Measurements from ENCODE around the gene CTNNBL1. TPM values are rescaled to one million over a fixed set of nuclear protein-coding genes. Genes with fewer than 3 reads are reported as not detected.

Gene CTNNBL1
- total RNA-seq, 1 experiment from 2014 or later, result 64.4 TPM

DNA sequence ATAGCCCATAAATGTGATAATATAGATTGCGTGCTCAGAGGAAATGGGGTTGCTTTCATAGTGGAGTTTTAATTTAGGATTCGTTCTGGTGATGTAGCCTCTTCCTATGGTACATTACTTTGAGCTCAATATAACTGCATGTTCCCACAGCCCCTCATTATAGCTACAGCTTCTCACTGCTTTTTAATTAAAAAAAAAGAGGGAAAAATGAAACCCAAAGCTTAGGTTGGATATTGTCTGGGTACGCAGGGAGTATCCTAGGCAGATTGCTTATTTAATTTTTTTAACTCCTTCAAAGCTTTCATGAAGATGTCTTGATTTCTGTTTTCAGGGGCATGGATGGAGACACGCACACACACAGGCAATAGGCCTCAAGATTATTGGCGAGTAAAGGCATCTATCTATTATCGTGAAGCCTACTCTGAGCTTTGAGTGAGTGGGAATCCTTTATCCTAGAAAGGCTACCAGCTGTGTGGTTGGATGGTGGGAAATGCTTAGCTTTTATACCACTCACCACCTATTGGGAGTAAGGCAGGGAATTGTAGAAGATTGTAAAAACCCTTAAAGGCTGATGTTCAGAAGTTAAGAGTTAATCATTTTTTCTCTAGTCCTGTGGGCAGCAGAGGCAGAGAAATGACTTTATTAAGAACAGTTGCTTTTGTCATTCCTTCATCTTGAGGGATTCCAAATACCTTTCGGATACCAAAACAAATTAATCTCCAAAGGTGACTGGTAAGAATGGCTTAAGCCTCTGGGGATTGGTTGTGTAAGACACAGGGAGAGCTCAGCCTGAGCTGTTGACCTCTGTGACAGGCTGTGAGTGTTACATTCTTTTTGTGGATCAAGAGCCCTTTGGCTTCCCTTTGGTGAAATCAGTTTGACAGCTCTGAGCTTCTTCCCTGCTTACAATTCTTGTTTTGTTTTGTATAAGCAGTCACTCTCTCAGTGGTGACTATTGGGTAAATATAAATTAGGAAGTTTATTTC lies 33.4 kb downstream of the CTNNBL1 start:
- ATAC-seq, result peak; percentile 83
- POLR2A ChIA-PET, result no interaction called here
- DNase-seq (ENCODE audit: low spot score), result no peak

DNA sequence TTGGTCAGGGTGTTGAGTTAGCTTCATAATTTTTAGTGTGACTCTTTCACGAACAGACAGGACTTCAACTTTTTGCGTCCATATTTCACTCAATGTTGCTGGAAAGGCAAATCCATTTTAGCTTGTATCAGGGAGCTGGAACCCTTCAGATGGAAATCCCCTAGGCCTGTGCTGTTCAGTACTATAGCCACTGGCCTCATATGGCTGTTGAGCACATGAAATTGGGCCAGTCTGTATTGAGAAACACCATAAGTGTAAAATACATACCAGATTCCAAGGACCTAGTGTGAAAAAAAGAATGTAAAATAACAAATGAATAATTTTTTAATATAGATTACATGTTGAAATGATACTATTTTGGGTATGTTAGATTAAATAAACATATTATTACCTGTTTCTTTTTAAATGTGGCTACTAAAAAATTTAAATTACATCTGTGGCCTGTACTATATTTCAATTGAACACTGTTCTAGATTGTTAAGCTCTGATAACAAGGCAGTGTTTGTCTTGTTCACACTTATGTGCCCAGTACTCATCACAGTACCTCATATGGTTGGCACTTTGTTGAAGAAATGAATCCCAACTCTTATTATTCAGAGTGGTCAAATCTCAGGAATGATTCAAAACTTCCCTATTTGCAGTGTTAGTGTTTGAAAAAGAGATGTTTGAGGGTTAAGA lies 34.3 kb downstream of the CTNNBL1 start:
- ATAC-seq, result no peak
- H3K27ac Mint-ChIP-seq, result peak overlapping the region; percentile 44; the same call in 1 of the 2 replicates
- ChIA-PET POLR2A (no interaction called here), CTCF (interaction anchor here (0.7 to 2.2 kb wide), 4 partner anchors 28 to 164 kb away, joined by 3 to 10 read pairs (median 6); no protein-coding TSS in a partner anchor)
- no peak for DNase-seq (ENCODE audit: low spot score)
- H3K36me3 Mint-ChIP-seq, result no peaks in the 10 kb centered on the region
- no peaks in the 10 kb centered on the region for H3K9me3 Mint-ChIP-seq
- peaks cover 42% of the 10 kb centered on the region for H3K4me1 Mint-ChIP-seq
- TF ChIP-seq, protein P1, sequence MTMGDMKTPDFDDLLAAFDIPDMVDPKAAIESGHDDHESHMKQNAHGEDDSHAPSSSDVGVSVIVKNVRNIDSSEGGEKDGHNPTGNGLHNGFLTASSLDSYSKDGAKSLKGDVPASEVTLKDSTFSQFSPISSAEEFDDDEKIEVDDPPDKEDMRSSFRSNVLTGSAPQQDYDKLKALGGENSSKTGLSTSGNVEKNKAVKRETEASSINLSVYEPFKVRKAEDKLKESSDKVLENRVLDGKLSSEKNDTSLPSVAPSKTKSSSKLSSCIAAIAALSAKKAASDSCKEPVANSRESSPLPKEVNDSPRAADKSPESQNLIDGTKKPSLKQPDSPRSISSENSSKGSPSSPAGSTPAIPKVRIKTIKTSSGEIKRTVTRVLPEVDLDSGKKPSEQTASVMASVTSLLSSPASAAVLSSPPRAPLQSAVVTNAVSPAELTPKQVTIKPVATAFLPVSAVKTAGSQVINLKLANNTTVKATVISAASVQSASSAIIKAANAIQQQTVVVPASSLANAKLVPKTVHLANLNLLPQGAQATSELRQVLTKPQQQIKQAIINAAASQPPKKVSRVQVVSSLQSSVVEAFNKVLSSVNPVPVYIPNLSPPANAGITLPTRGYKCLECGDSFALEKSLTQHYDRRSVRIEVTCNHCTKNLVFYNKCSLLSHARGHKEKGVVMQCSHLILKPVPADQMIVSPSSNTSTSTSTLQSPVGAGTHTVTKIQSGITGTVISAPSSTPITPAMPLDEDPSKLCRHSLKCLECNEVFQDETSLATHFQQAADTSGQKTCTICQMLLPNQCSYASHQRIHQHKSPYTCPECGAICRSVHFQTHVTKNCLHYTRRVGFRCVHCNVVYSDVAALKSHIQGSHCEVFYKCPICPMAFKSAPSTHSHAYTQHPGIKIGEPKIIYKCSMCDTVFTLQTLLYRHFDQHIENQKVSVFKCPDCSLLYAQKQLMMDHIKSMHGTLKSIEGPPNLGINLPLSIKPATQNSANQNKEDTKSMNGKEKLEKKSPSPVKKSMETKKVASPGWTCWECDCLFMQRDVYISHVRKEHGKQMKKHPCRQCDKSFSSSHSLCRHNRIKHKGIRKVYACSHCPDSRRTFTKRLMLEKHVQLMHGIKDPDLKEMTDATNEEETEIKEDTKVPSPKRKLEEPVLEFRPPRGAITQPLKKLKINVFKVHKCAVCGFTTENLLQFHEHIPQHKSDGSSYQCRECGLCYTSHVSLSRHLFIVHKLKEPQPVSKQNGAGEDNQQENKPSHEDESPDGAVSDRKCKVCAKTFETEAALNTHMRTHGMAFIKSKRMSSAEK (CRISPR knock-in tag; IDR thresholded peaks at IDR 0.05; ENCODE audit: borderline replicate concordance), result no peak
- TF ChIP-seq ZNF423 (CRISPR knock-in tag; IDR thresholded peaks at IDR 0.05), result no peak
- TF ChIP-seq, protein P2, sequence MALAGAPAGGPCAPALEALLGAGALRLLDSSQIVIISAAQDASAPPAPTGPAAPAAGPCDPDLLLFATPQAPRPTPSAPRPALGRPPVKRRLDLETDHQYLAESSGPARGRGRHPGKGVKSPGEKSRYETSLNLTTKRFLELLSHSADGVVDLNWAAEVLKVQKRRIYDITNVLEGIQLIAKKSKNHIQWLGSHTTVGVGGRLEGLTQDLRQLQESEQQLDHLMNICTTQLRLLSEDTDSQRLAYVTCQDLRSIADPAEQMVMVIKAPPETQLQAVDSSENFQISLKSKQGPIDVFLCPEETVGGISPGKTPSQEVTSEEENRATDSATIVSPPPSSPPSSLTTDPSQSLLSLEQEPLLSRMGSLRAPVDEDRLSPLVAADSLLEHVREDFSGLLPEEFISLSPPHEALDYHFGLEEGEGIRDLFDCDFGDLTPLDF (CRISPR knock-in tag; IDR thresholded peaks at IDR 0.05), result no peak
- TF ChIP-seq, protein P3, sequence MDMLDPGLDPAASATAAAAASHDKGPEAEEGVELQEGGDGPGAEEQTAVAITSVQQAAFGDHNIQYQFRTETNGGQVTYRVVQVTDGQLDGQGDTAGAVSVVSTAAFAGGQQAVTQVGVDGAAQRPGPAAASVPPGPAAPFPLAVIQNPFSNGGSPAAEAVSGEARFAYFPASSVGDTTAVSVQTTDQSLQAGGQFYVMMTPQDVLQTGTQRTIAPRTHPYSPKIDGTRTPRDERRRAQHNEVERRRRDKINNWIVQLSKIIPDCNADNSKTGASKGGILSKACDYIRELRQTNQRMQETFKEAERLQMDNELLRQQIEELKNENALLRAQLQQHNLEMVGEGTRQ (CRISPR knock-in tag; IDR thresholded peaks at IDR 0.05), result no peak
- no peaks in the 10 kb centered on the region for H3K27me3 Mint-ChIP-seq (ENCODE audit: low read depth)
- no peak overlapping the region for H3K4me3 Mint-ChIP-seq

More for the DNA sequence above, 33.4 kb downstream of the CTNNBL1 start:
- H3K4me1 Mint-ChIP-seq, result peaks cover 37% of the 10 kb centered on the region
- peak overlapping the region; percentile 81 for H3K27ac Mint-ChIP-seq
- H3K4me3 Mint-ChIP-seq, result no peak overlapping the region
- CTCF ChIA-PET, result interaction anchor here (0.6 to 2.2 kb wide), 6 partner anchors 29 to 526 kb away, joined by 3 to 10 read pairs (median 4); no protein-coding TSS in a partner anchor
- no peaks in the 10 kb centered on the region for H3K36me3 Mint-ChIP-seq
- TF ChIP-seq OVOL2 (CRISPR knock-in tag; IDR thresholded peaks at IDR 0.05; ENCODE audit: borderline replicate concordance) (no peak), ELF4 (CRISPR knock-in tag; IDR thresholded peaks at IDR 0.05; ENCODE audit: low read depth) (no peak), MYBL2 (CRISPR knock-in tag; IDR thresholded peaks at IDR 0.05) (no peak), EMX1 (CRISPR knock-in tag; IDR thresholded peaks at IDR 0.05) (no peak)
- TF ChIP-seq, protein P4, sequence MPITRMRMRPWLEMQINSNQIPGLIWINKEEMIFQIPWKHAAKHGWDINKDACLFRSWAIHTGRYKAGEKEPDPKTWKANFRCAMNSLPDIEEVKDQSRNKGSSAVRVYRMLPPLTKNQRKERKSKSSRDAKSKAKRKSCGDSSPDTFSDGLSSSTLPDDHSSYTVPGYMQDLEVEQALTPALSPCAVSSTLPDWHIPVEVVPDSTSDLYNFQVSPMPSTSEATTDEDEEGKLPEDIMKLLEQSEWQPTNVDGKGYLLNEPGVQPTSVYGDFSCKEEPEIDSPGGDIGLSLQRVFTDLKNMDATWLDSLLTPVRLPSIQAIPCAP (CRISPR knock-in tag; IDR thresholded peaks at IDR 0.05), result no peak
- TF ChIP-seq, protein P5, sequence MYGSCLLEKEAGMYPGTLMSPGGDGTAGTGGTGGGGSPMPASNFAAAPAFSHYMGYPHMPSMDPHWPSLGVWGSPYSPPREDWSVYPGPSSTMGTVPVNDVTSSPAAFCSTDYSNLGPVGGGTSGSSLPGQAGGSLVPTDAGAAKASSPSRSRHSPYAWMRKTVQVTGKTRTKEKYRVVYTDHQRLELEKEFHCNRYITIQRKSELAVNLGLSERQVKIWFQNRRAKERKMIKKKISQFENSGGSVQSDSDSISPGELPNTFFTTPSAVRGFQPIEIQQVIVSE (CRISPR knock-in tag; IDR thresholded peaks at IDR 0.05; ENCODE audit: borderline replicate concordance), result no peak
- no peaks in the 10 kb centered on the region for H3K9me3 Mint-ChIP-seq
- H3K27me3 Mint-ChIP-seq (ENCODE audit: low read depth), result no peaks in the 10 kb centered on the region

DNA sequence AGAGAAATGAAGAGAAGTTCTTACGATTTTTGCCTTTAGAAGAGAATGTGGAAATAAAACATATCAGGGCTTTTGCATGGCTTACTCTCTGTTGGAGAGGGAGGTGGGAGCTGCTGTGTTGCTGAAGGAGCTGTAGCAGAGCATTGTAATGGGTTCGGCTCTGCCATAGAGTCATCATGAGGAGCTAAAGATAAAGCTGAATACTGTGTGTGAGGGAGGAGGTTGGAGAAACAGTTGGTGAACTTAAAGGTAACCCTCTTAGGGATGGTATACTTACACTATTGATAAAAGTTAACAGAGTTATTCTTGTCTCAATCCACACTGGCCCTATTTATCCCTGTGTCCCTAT lies 34.8 kb downstream of the CTNNBL1 start:
- ATAC-seq (no peak), DNase-seq (ENCODE audit: low spot score) (no peak)
- Mint-ChIP-seq H3K27me3 (ENCODE audit: low read depth) (no peaks in the 10 kb centered on the region), H3K27ac (no peak overlapping the region), H3K9me3 (no peaks in the 10 kb centered on the region), H3K4me3 (no peak overlapping the region), H3K36me3 (no peaks in the 10 kb centered on the region), H3K4me1 (peaks cover 43% of the 10 kb centered on the region)
- TF ChIP-seq GABPB1 (CRISPR knock-in tag; IDR thresholded peaks at IDR 0.05) (no peak), ZNF671 (CRISPR knock-in tag; IDR thresholded peaks at IDR 0.05) (no peak), GTF2I (CRISPR knock-in tag; conservative IDR thresholded peaks at IDR 0.05) (no peak), ZNF263 (CRISPR knock-in tag; IDR thresholded peaks at IDR 0.05; ENCODE audit: low read depth) (no peak)
- POLR2A ChIA-PET, result no interaction called here
- CTCF ChIA-PET, result no interaction called here
